ENCODE results near the gene SDCCAG8.

The SDCCAG8 gene

DNA sequence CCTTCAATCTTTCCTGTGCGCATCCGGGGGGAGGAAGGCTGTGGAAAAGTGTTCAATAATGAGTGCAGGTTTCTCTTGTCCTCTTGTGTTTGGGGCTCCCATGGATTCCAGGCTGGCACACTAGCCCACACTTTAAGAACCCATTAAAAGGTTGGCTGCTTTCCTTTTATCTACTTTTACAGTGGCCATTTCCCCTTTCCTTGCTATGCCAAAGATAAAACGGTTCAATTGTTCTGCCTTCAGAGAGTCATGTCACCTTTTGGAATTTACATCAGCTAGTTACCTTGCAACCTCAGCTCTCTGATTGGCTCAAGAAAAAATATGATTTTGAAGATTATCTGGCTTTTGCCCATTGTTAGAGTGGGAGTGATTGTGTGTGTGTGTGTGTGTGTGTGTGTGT is 182.3 kb downstream of the SDCCAG8 start:
- DNase-seq (ENCODE audit: low spot score), result no peak
- TF ChIP-seq, protein P1, sequence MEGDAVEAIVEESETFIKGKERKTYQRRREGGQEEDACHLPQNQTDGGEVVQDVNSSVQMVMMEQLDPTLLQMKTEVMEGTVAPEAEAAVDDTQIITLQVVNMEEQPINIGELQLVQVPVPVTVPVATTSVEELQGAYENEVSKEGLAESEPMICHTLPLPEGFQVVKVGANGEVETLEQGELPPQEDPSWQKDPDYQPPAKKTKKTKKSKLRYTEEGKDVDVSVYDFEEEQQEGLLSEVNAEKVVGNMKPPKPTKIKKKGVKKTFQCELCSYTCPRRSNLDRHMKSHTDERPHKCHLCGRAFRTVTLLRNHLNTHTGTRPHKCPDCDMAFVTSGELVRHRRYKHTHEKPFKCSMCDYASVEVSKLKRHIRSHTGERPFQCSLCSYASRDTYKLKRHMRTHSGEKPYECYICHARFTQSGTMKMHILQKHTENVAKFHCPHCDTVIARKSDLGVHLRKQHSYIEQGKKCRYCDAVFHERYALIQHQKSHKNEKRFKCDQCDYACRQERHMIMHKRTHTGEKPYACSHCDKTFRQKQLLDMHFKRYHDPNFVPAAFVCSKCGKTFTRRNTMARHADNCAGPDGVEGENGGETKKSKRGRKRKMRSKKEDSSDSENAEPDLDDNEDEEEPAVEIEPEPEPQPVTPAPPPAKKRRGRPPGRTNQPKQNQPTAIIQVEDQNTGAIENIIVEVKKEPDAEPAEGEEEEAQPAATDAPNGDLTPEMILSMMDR (IDR thresholded peaks at IDR 0.05; ENCODE audit: borderline replicate concordance, control extremely low read depth, extremely low read depth, insufficient read depth, missing control alignments), result no peak

DNA sequence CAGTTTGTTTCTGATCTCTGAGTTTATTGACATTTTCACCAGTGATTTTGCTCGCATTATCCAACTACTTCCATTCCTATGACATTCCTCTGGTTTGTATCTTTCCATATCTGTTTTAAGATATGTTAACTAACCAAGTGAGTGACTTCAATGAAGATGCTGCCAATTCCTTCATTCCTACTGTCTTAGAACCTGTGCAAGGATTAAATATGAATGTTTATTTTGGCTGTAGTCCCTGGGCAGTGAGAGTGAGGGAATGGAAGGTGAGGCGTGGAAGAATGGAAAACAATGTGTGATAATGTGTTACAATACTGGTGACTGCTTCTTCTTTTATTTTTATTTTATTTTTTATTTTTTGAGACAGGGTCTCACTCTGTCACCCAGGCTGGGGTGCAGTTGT is 183.0 kb downstream of the SDCCAG8 start:
- in situ Hi-C loops (cut with MboI; ENCODE audit: low sequenced_read_pairs, unreplicated experiment), result no loop called here
- DNase-seq (ENCODE audit: low spot score), result no peak
- TF ChIP-seq, protein P1 (IDR thresholded peaks at IDR 0.05; ENCODE audit: borderline replicate concordance, control extremely low read depth, extremely low read depth, insufficient read depth, missing control alignments), result no peak

More for the DNA sequence above, 182.3 kb downstream of the SDCCAG8 start:
- in situ Hi-C loops (cut with MboI; ENCODE audit: low sequenced_read_pairs, unreplicated experiment), result no loop called here

DNA sequence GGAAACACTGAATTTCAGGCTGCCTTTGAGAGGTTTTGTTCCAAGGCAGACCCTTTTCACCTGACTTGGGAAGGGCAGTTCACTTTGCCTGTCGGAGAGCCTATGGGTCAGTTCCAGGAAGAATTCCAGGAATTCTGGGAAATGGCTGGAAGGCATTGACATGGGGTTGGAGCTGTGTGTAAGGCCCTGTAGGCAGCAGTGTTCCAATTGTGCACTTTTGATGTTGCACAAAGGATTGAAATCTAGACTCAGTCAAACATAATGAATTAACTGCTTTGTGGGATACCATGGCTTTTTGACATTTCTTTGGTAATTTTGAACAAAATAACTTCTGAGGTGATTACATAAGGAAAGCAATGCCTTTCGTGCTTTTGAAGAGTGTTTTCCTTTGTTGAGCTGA is 184.6 kb downstream of the SDCCAG8 start:
- DNase-seq (ENCODE audit: low spot score), result no peak
- TF ChIP-seq, protein P1 (IDR thresholded peaks at IDR 0.05; ENCODE audit: borderline replicate concordance, control extremely low read depth, extremely low read depth, insufficient read depth, missing control alignments), result no peak
- in situ Hi-C loops (cut with MboI; ENCODE audit: low sequenced_read_pairs, unreplicated experiment), result no loop called here

DNA sequence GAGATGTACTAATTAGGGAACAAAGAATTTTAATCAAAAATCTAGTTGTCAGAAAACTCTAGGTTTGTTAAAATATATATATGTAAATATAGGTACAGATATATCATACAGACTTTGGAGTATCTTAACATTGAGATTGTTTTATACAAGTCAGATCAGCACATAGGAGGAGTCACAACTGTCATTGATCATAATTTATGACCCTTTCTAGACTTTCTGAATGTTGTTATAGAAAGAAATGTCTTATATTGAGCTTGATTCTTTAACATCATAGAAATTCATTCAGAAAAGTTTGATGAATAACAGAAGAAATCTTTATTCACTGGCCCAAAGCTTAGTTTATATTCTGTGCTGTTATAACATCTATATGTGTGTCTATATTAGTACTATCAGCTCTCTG is 185.8 kb downstream of the SDCCAG8 start:
- DNase-seq (ENCODE audit: low spot score), result no peak
- in situ Hi-C loops (cut with MboI; ENCODE audit: low sequenced_read_pairs, unreplicated experiment), result no loop called here
- TF ChIP-seq, protein P1 (IDR thresholded peaks at IDR 0.05; ENCODE audit: borderline replicate concordance, control extremely low read depth, extremely low read depth, insufficient read depth, missing control alignments), result no peak

DNA sequence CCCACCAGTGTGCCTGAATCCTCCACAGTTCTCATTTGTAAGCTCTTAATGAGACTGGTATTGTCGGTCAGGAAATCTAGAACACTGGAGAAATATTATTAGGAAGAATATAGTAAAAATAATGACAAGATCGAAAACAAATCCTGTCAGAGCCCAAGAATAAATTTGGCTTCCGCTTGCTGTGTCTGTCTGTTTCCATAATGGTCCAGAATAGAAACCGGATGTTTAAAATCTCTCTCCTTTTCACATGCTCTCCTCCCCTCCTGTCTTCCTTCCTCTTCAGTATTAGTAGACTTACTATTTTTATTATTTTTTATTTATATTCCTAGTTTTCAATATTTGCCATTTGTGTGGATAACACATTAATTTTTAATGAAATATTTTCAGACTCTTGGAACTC is 187.7 kb downstream of the SDCCAG8 start:
- TF ChIP-seq, protein P1 (IDR thresholded peaks at IDR 0.05; ENCODE audit: borderline replicate concordance, control extremely low read depth, extremely low read depth, insufficient read depth, missing control alignments), result no peak
- in situ Hi-C loops (cut with MboI; ENCODE audit: low sequenced_read_pairs, unreplicated experiment), result no loop called here
- DNase-seq (ENCODE audit: low spot score), result no peak

DNA sequence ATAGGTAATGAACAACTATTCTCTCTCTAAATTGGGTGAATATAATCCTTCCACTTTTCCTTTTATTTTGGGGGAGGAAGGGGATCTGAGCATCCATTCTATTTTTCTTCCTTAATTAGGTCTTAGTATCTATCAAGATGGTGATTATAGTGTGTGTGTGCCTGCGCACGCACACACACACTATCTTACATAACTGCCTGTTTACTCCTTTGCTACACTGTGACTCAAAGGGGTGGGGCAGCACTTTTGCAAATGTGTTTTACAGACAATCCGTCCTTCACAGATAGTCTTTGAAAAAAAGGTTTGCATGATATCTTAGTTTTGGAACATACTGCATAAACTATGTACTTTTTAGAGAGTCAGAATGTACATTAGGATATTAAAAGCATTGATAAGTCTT is 191.5 kb downstream of the SDCCAG8 start:
- DNase-seq (ENCODE audit: low spot score), result no peak
- TF ChIP-seq, protein P1 (IDR thresholded peaks at IDR 0.05; ENCODE audit: borderline replicate concordance, control extremely low read depth, extremely low read depth, insufficient read depth, missing control alignments), result no peak
- in situ Hi-C loops (cut with MboI; ENCODE audit: low sequenced_read_pairs, unreplicated experiment), result no loop called here

DNA sequence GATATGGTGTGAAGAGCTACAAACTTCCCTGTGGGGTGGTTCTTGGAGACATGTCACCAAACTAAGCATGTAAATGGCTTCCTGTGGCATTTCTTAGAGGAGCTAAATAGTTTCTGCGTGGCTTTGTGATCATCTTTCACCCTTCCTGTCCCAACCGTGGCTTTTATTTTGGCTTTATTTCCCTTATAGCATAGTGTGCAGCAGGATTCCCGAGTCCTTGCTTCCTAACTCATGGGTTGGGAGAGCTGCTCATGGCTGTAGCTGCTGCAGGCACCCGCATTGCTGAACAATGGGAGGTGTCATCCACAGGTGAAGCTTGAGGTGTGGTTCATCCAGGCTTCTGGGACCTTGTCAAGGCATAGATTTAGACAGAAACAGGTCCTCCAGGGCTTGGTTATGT is 192.0 kb downstream of the SDCCAG8 start:
- TF ChIP-seq, protein P1 (IDR thresholded peaks at IDR 0.05; ENCODE audit: borderline replicate concordance, control extremely low read depth, extremely low read depth, insufficient read depth, missing control alignments), result no peak
- in situ Hi-C loops (cut with MboI; ENCODE audit: low sequenced_read_pairs, unreplicated experiment), result no loop called here
- DNase-seq (ENCODE audit: low spot score), result no peak

Measured in GM13976 (cell line).